Raji (cell line): Measurements from ENCODE around the gene MAGI1.

Experiments
- POLR2A ChIP-seq: IDR thresholded peaks from 2 replicates; pipeline ENCODE4 v1.6.1; 2011; ENCODE audit warnings: low read depth, low read length, control low read depth; ENCODE audit not compliant: insufficient read depth

MAGI1 gene

DNA sequence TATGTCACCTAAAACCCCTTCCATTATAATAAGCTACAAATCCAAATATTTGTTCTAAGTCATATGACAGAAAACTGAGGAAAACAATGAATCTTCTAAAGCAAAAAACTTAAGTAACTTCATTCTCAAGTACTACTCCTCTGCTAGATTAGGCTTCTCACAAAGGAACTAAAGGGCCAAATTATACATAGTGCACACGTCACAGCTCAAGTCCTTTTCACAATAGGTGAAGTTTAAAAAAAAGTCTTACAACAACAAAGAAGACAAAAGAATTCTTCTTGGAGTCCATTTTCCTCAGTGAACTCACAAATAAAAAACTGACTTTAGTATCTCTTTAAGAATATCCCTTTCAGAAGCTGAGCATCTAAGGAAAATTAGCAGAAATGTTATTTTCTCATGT lies 479.9 kb downstream of the MAGI1 start:
- TF ChIP-seq POLR2A = no peak

- no peak for TF ChIP-seq POLR2A
These were observed 480.7 kb downstream of the MAGI1 start for GRCh38 chr3:65557899-65558564.

GRCh38 chr3:65556934-65557577 lies 481.7 kb downstream of the MAGI1 start:
- no peak for TF ChIP-seq POLR2A

DNA sequence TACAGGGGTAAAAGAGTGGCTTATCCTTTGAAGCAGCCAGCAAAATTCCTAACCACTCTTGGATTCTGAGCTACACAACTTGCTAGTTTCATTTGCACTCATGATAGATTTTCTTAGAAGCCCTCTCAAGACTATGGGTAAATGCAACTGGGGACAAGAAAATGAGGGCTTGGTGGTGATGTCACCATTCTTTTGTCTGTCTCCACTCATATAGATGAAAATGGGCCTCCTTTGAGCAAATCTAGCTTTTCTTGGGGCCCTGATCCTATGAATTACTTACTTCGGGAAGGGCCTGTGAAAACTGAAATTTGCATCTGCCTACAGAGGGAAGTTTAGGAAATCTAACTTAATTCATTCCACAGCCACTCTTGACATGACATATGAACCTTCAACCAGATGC lies 486.3 kb downstream of the MAGI1 start:
- no peak for TF ChIP-seq POLR2A

GRCh38 chr3:65551945-65552344 lies 486.8 kb downstream of the MAGI1 start:
- no peak for TF ChIP-seq POLR2A

GRCh38 chr3:65550137-65550536 lies 488.6 kb downstream of the MAGI1 start:
- no peak for TF ChIP-seq POLR2A

- TF ChIP-seq POLR2A = no peak
These were observed 489.1 kb downstream of the MAGI1 start for GRCh38 chr3:65549626-65549959.

- TF ChIP-seq POLR2A = no peak
These were observed 489.7 kb downstream of the MAGI1 start for GRCh38 chr3:65548848-65549625.

DNA sequence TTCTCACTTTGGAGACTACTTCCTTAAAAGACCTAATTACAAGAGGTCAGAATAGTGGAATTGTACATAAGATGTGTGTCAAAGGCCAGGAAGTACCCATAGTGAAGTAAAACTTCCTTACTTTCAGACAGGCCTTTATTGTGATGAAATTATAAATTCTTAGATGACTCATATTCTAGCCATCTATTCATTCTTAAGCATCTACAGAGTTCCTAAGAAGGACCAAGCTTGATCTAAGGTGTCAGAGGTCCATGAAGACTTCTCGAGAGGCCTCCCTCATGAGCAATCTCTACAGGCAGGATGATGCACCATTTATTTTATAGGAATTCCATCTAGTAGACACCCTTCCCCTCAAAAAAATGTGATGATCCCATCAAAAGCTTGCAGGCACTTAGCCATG lies 493.3 kb downstream of the MAGI1 start:
- TF ChIP-seq POLR2A = no peak

GRCh38 chr3:65540666-65541065 lies 498.1 kb downstream of the MAGI1 start:
- no peak for TF ChIP-seq POLR2A

DNA sequence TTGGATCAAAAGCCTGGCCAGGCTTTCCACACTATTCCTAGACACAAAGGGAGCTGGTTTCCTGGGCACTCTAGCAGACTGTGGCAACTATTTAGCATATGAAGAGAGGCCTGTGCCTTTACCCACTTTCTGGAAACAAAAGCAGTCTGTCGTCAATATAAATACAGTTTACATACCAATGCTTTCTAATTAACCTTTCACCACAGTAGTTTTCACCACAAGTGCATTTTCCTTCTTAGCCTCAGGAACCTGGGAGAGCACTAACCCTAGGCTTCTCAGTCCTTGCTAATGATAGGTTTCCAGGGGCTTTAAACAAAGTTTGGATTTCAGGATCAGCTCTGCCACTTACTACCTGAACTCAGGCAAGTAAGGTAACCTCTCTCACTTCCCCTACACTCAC lies 499.1 kb downstream of the MAGI1 start:
- TF ChIP-seq POLR2A = no peak

DNA sequence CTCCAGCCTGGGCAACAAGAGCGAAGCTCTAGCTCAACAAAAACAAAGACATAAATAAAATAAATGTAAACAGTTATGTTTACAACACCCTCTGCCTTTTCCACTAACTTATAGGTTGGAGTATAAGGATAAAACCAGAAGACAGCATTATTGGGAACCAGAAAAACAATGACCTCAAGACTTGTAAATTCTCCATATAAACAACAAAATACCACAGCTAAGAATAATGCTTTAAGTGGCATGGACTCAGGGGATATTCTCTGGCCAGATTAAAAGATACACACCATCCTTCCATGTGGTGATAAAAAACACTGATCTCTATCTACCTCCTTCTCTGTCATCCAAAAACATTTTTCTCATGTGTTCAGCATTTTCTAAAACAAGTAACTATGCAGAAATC lies 500.6 kb downstream of the MAGI1 start:
- TF ChIP-seq POLR2A = no peak

DNA sequence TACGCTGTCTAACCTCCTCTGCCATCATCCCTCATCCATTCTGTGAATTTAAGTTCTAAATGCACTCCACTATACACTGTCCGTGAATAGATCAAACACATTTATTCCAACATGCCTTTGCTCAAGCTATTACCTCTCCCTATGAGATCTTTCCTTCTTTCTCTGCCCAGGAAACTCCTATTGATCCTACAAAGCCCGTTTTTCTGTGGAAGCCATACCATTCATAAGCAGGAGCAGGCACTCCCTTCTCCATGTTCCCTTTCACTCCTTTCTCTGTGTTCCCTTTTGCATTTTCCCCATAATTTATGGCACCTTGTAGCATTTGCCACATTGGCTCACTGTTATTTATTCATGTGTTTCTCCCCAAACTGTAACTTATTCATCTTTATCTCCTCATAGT lies 501.6 kb downstream of the MAGI1 start:
- no peak for TF ChIP-seq POLR2A

GRCh38 chr3:65535260-65535659 lies 503.5 kb downstream of the MAGI1 start:
- TF ChIP-seq POLR2A = no peak

GRCh38 chr3:65534805-65535204 lies 503.9 kb downstream of the MAGI1 start:
- no peak for TF ChIP-seq POLR2A

DNA sequence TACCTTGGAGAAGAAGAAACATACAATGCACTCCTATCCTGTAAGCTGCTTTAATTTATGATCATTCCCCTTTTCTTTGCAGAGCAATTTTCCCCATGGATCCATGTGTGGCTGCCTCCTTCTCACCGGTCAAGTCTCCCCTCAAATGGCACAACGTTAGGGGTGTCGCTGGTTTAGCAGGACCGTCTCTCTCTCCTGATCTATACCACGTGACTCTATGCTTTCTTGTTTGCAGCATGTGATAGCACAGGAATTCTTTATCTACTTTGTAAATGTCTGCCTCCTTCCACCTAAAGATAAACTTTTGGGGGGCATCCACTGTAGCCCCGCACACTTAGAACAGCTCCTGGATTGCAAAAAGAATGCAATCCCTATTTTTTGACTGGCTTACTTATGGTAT lies 506.0 kb downstream of the MAGI1 start:
- TF ChIP-seq POLR2A = no peak

DNA sequence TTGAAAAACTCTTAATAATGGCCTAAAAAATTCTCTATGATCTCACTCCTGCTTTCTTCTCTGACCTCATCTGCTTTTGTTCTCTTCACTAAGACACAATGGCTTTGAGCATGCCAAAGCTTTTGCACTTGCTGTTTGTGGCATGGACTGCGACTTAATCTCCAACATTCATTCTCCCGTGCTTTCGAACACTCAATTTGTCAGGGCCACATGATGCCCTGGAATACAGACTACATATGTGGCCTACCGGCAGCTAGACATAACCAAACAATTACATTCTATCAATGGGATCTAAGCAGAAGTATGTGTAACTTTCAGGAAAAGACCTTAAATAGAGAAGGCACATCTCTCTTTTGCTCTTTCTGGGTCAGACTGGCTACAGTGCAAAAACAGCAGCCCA lies 506.5 kb downstream of the MAGI1 start:
- TF ChIP-seq POLR2A = no peak

- no peak for TF ChIP-seq POLR2A
These were observed 507.2 kb downstream of the MAGI1 start for GRCh38 chr3:65531499-65531898.
